HEK293 (cell line): ENCODE data around the gene SBF2.

ENCODE experiments used
- GLI4 ChIP-seq: fragments of 450-650 bp; formaldehyde crosslinking; IDR thresholded peaks from 2 replicates; pipeline ENCODE4 v1.5.1; 2016; ENCODE audit warnings: missing biosample characterization, missing genetic modification characterization
- SETDB1 ChIP-seq: IDR thresholded peaks from one replicate; pipeline ENCODE4 v1.6.1; 2017; ENCODE audit warnings: mild to moderate bottlenecking, low read length, moderate library complexity, mixed read lengths; ENCODE audit not compliant: insufficient read length
- TCF7L2 ChIP-seq: IDR thresholded peaks from 2 replicates; pipeline ENCODE4 v1.6.1; 2011; ENCODE audit warnings: low read depth, mild to moderate bottlenecking, inconsistent platforms, low read length, moderate library complexity, borderline replicate concordance
- TRIM28 ChIP-seq: IDR thresholded peaks from 2 replicates; pipeline ENCODE4 v1.6.1; 2011; ENCODE audit warnings: low read length, control low read depth, borderline replicate concordance
- ZBTB8A ChIP-seq: fragments of 450-650 bp; formaldehyde crosslinking; IDR thresholded peaks from 2 replicates; pipeline ENCODE4 v1.5.1; 2016; ENCODE audit warnings: missing biosample characterization, missing genetic modification characterization
- ZNF169 ChIP-seq: fragments of 450-650 bp; formaldehyde crosslinking; IDR thresholded peaks from 2 replicates; pipeline ENCODE4 v1.5.1; 2016; ENCODE audit warnings: missing biosample characterization, missing genetic modification characterization
- ZNF23 ChIP-seq: fragments of 450-650 bp; formaldehyde crosslinking; IDR thresholded peaks from 2 replicates; pipeline ENCODE4 v1.5.1; 2016; ENCODE audit warnings: missing biosample characterization, missing genetic modification characterization, borderline replicate concordance
- ZNF639 ChIP-seq: fragments of 450-650 bp; formaldehyde crosslinking; IDR thresholded peaks from 2 replicates; pipeline ENCODE4 v1.5.1; 2016; ENCODE audit warnings: missing biosample characterization, missing genetic modification characterization
- TF ChIP-seq, protein P1 (sequence below): fragments of 450-650 bp; formaldehyde crosslinking; IDR thresholded peaks from 2 replicates; pipeline ENCODE4 v1.5.1; 2016; ENCODE audit warnings: missing biosample characterization, missing genetic modification characterization
- TF ChIP-seq, protein P2 (sequence below): fragments of 450-650 bp; formaldehyde crosslinking; IDR thresholded peaks from 2 replicates; pipeline ENCODE4 v1.5.1; 2016; ENCODE audit warnings: missing biosample characterization, missing genetic modification characterization

GRCh38 chr11:10066441-10066840 is 227.6 kb downstream of the SBF2 start:
- TF ChIP-seq ZNF169 (tag by site-specific recombination) = no peak
- no peak for TF ChIP-seq TCF7L2
- TF ChIP-seq, protein P1, sequence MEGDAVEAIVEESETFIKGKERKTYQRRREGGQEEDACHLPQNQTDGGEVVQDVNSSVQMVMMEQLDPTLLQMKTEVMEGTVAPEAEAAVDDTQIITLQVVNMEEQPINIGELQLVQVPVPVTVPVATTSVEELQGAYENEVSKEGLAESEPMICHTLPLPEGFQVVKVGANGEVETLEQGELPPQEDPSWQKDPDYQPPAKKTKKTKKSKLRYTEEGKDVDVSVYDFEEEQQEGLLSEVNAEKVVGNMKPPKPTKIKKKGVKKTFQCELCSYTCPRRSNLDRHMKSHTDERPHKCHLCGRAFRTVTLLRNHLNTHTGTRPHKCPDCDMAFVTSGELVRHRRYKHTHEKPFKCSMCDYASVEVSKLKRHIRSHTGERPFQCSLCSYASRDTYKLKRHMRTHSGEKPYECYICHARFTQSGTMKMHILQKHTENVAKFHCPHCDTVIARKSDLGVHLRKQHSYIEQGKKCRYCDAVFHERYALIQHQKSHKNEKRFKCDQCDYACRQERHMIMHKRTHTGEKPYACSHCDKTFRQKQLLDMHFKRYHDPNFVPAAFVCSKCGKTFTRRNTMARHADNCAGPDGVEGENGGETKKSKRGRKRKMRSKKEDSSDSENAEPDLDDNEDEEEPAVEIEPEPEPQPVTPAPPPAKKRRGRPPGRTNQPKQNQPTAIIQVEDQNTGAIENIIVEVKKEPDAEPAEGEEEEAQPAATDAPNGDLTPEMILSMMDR = no peak
- TF ChIP-seq ZBTB8A (tag by site-specific recombination) = no peak
- no peak for TF ChIP-seq GLI4 (tag by site-specific recombination)
- no peak for TF ChIP-seq ZNF639
- TF ChIP-seq TRIM28 = no peak
- TF ChIP-seq ZNF23 (tag by site-specific recombination) = no peak
- TF ChIP-seq, protein P2, sequence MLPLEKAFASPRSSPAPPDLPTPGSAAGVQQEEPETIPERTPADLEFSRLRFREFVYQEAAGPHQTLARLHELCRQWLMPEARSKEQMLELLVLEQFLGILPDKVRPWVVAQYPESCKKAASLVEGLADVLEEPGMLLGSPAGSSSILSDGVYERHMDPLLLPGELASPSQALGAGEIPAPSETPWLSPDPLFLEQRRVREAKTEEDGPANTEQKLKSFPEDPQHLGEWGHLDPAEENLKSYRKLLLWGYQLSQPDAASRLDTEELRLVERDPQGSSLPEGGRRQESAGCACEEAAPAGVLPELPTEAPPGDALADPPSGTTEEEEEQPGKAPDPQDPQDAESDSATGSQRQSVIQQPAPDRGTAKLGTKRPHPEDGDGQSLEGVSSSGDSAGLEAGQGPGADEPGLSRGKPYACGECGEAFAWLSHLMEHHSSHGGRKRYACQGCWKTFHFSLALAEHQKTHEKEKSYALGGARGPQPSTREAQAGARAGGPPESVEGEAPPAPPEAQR (tag by site-specific recombination) = no peak
- TF ChIP-seq SETDB1 = no peak
